NCI-H526 (cell line): Measurements from ENCODE around the gene NTM.

Source experiments
- DNase-seq, 2 experiments: peaks; one replicate each; lab custom pipeline; 2025; lab: John Stamatoyannopoulos, UW

NTM gene

GRCh38 chr11:131964698-131965483 lies 594.5 kb downstream of the NTM start:
- DNase-seq, result no peak

- no peak for DNase-seq
Measured at GRCh38 chr11:131965504-131965903, 595.1 kb downstream of the NTM start.

- DNase-seq, result no peak
Measured at GRCh38 chr11:131966667-131967066, 596.3 kb downstream of the NTM start.

- DNase-seq, result no peak
Measured at GRCh38 chr11:131969261-131969660, 598.8 kb downstream of the NTM start.

GRCh38 chr11:131973061-131973460 lies 602.6 kb downstream of the NTM start:
- DNase-seq, result no peak

- no peak for DNase-seq
Measured at GRCh38 chr11:131975619-131976018, 605.2 kb downstream of the NTM start.

GRCh38 chr11:131976021-131976420 lies 605.6 kb downstream of the NTM start:
- DNase-seq, result no peak

GRCh38 chr11:131977231-131977630 lies 606.8 kb downstream of the NTM start:
- DNase-seq, result no peak

GRCh38 chr11:131977854-131978253 lies 607.4 kb downstream of the NTM start:
- no peak for DNase-seq

GRCh38 chr11:131978351-131978750 lies 607.9 kb downstream of the NTM start:
- no peak for DNase-seq

- DNase-seq, result no peak
Measured at GRCh38 chr11:131979364-131979763, 608.9 kb downstream of the NTM start.

GRCh38 chr11:131980199-131980598 lies 609.8 kb downstream of the NTM start:
- DNase-seq, result no peak

- DNase-seq, result no peak
Measured at GRCh38 chr11:131980888-131981668, 610.7 kb downstream of the NTM start.

- no peak for DNase-seq
Measured at GRCh38 chr11:131982154-131982553, 611.7 kb downstream of the NTM start.

- DNase-seq, result no peak
Measured at GRCh38 chr11:131985846-131986301, 615.5 kb downstream of the NTM start.

GRCh38 chr11:131987703-131988102 lies 617.3 kb downstream of the NTM start:
- DNase-seq, result no peak

- DNase-seq, result no peak
Measured at GRCh38 chr11:131991606-131992005, 621.2 kb downstream of the NTM start.

- no peak for DNase-seq
Measured at GRCh38 chr11:131993246-131993645, 622.8 kb downstream of the NTM start.

GRCh38 chr11:131998020-131998419 lies 627.6 kb downstream of the NTM start:
- no peak for DNase-seq

- DNase-seq, result no peak
Measured at GRCh38 chr11:131999084-131999483, 628.7 kb downstream of the NTM start.

- DNase-seq, result no peak
Measured at GRCh38 chr11:131999955-132000354, 629.5 kb downstream of the NTM start.

GRCh38 chr11:132005887-132006286 lies 635.5 kb downstream of the NTM start:
- DNase-seq, result no peak

GRCh38 chr11:132006884-132007580 lies 636.6 kb downstream of the NTM start:
- DNase-seq, result no peak
